ENCODE data around the gene PHOX2A. TPM values are rescaled to one million over a fixed set of nuclear protein-coding genes. Genes with fewer than 3 reads are reported as not detected.
"Not testable (repeated sequence)": the region's sequence is repeated elsewhere in the genome, so short reads cannot be mapped to it uniquely, and the experiment has no call there.

PHOX2A gene
- total and polyA plus RNA-seq, 2 of the 13 experiments (the other 11 are each of a cell fraction or from before 2014, with no cell fraction given) = not detected

DNA sequence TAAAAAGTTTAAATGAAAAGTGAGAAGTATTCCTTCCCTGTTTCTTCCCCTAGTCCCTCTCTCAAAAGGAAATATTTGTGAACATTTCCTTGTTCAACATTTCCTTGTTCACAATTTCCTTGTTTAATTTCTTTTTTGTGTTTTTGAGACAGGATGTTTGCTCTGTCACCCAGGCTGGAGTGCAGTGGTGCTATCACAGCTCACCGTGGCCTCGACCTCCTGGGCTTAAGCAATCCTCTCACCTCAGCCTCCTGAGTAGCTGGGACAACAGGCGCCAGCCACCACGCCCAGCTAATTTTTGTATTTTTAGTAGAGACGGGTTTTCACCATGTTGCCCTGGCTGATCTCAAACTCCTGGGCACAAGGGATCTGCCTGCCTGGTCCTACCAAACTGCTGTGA, 23.0 kb upstream of the PHOX2A start:
- peaks cover 22% of the 10 kb centered on the region for H3K4me1 ChIP-seq (ENCODE audit: insufficient read depth, low read length)
- intact Hi-C loops (cut with micrococcal nuclease; ENCODE audit: unreplicated experiment); H2AFZ ChIP-seq (ENCODE audit: low read length); H3K9me3 ChIP-seq (ENCODE audit: low read length); H3K27ac ChIP-seq (ENCODE audit: extremely low read length, insufficient read depth, low read length); H3K36me3 ChIP-seq (replicated peaks in 1 of 2; ENCODE audit: control insufficient read depth in 1 of 2, insufficient read depth in 2 of 2, low read length in 2 of 2); H3K27me3 ChIP-seq (ENCODE audit: control insufficient read depth in 1 of 2, insufficient read depth in 2 of 2, low read length in 2 of 2); H3K4me3 ChIP-seq (replicated peaks in 1 of 3; ENCODE audit: insufficient read depth in 1 of 3, low read depth in 2 of 3, low read length in 3 of 3); H4K20me1 ChIP-seq (ENCODE audit: insufficient read depth, low read length); H3K9ac ChIP-seq (ENCODE audit: insufficient read depth, low read depth, low read length); H3K79me2 ChIP-seq (ENCODE audit: insufficient read depth, low read length); BruUV-seq (replicated peaks); in situ Hi-C loops (cut with HindIII; ENCODE audit: extremely low pct_ligation_motif_present, low pct_unique_long_range_greater_than_20kb); CTCF ChIA-PET (ENCODE audit: low intra/inter-chr PET ratio, low total read pairs); H3K4me2 ChIP-seq (ENCODE audit: low read depth, low read length); POLR2A ChIA-PET; ATAC-seq; DNase-seq (ENCODE audit: low spot score): not testable (repeated sequence)
- WGBS (ENCODE audit: low lambda C conversion rate) = 0% methylated on average over 5 of the region's 5 CpGs
- TF ChIP-seq, protein P1, sequence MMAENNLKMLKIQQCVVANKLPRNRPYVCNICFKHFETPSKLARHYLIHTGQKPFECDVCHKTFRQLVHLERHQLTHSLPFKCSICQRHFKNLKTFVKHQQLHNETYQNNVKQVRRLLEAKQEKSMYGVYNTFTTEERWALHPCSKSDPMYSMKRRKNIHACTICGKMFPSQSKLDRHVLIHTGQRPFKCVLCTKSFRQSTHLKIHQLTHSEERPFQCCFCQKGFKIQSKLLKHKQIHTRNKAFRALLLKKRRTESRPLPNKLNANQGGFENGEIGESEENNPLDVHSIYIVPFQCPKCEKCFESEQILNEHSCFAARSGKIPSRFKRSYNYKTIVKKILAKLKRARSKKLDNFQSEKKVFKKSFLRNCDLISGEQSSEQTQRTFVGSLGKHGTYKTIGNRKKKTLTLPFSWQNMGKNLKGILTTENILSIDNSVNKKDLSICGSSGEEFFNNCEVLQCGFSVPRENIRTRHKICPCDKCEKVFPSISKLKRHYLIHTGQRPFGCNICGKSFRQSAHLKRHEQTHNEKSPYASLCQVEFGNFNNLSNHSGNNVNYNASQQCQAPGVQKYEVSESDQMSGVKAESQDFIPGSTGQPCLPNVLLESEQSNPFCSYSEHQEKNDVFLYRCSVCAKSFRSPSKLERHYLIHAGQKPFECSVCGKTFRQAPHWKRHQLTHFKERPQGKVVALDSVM (CRISPR knock-in tag; IDR thresholded peaks at IDR 0.05) = peak; percentile 96
- TF ChIP-seq ELF3 (CRISPR knock-in tag; IDR thresholded peaks at IDR 0.05) = peak; percentile 23; the same call in 1 of the 2 replicates
- peak; percentile 32 for FAIRE-seq

DNA sequence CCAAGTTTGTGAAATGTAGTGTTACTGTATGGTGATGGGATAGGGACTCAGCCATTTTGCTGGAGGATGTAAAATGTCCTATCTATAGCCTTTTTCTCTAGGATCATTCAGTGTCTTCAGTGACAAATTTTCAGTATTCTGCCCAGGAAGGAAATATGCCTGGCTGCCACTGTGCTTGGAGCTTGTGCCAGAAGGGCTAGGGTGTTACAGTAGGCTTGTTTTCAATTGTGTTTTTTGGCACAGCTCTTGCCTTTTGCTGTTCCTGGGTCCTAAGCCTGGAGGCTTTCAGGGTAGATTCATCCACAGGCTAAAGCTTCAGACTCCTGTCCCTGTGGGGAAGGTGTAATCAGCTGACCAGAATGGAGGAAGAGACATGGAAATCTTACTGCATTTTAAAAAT, 22.0 kb upstream of the PHOX2A start:
- TF ChIP-seq POLR2A (IDR thresholded peaks at IDR 0.05; ENCODE audit: insufficient read depth in 1 of 2, low read depth in 2 of 2, low read length in 2 of 2) = no peak
- TF ChIP-seq ZNF180 (CRISPR knock-in tag; IDR thresholded peaks at IDR 0.05; ENCODE audit: borderline replicate concordance, low read depth) = no peak
- TF ChIP-seq ZNF432 (CRISPR knock-in tag; IDR thresholded peaks at IDR 0.05; ENCODE audit: borderline replicate concordance) = no peak
- TF ChIP-seq ZNF530 (CRISPR knock-in tag; IDR thresholded peaks at IDR 0.05; ENCODE audit: low read depth) = no peak
- no peak for TF ChIP-seq ZMYM2 (CRISPR knock-in tag; IDR thresholded peaks at IDR 0.05)
- TF ChIP-seq ARNTL (CRISPR knock-in tag; IDR thresholded peaks at IDR 0.05) = no peak
- no peak for TF ChIP-seq NFATC3 (CRISPR knock-in tag; IDR thresholded peaks at IDR 0.05)
- TF ChIP-seq GZF1 (CRISPR knock-in tag; IDR thresholded peaks at IDR 0.05) = no peak
- no peak for TF ChIP-seq ZNF737 (CRISPR knock-in tag; IDR thresholded peaks at IDR 0.05; ENCODE audit: borderline replicate concordance)
- no peak for TF ChIP-seq ZNF232 (CRISPR knock-in tag; IDR thresholded peaks at IDR 0.05; ENCODE audit: borderline replicate concordance)
- no peak for TF ChIP-seq ZNF567 (CRISPR knock-in tag; IDR thresholded peaks at IDR 0.05; ENCODE audit: borderline replicate concordance)
- TF ChIP-seq EZH2 (conservative IDR thresholded peaks at IDR 0.05; ENCODE audit: low read depth, low read length) = no peak
- no peak for TF ChIP-seq ZNF24 (IDR thresholded peaks at IDR 0.05)
- TF ChIP-seq ZFY (CRISPR knock-in tag; IDR thresholded peaks at IDR 0.05) = no peak
- no peak for ATAC-seq
- FAIRE-seq = no peak
- Histone ChIP-seq H3K9me3 (ENCODE audit: low read length) (no peaks in the 10 kb centered on the region), H3K9ac (ENCODE audit: insufficient read depth, low read depth, low read length) (no peak overlapping the region), H3K27ac (ENCODE audit: extremely low read length, insufficient read depth, low read length) (no peak overlapping the region), H3K27me3 (ENCODE audit: control insufficient read depth in 1 of 2, insufficient read depth in 2 of 2, low read length in 2 of 2) (no peaks in the 10 kb centered on the region), H4K20me1 (ENCODE audit: insufficient read depth, low read length) (no peaks in the 10 kb centered on the region), H3K79me2 (ENCODE audit: insufficient read depth, low read length) (no peaks in the 10 kb centered on the region), H3K4me3 (replicated peaks in 1 of 3; ENCODE audit: insufficient read depth in 1 of 3, low read depth in 2 of 3, low read length in 3 of 3) (no peak overlapping the region), H3K4me2 (ENCODE audit: low read depth, low read length) (no peak overlapping the region), H2AFZ (ENCODE audit: low read length) (peak overlapping the region; percentile 12), H3K4me1 (ENCODE audit: insufficient read depth, low read length) (peaks cover 14% of the 10 kb centered on the region; the same call in 1 of the 2 replicates), H3K36me3 (replicated peaks in 1 of 2; ENCODE audit: control insufficient read depth in 1 of 2, insufficient read depth in 2 of 2, low read length in 2 of 2) (no peaks in the 10 kb centered on the region)
- in situ Hi-C loops (cut with HindIII; ENCODE audit: extremely low pct_ligation_motif_present, low pct_unique_long_range_greater_than_20kb) = no loop called here
- no TSS peak for BruUV-seq (replicated peaks)
- CTCF ChIA-PET (ENCODE audit: low intra/inter-chr PET ratio, low total read pairs) = no interaction called here
- intact Hi-C loops (cut with micrococcal nuclease; ENCODE audit: unreplicated experiment) = no loop called here
- POLR2A ChIA-PET = no interaction called here
- DNase-seq (ENCODE audit: low spot score) = no peak
